Neural progenitor cell (in vitro differentiated cells): ENCODE results near the gene PTPRK. TPM values are rescaled to one million over a fixed set of nuclear protein-coding genes. Genes with fewer than 3 reads are reported as not detected.

ENCODE experiments used
- DNase-seq: peaks from one replicate; pipeline ENCODE4 v3.0.0-alpha.2; 2016; ENCODE audit warnings: low spot score
- H2AFZ ChIP-seq: fragments of 200-600 bp; sonication (generic); replicated peaks from 2 replicates; pipeline ENCODE4 v1.6.1; 2016; ENCODE audit warnings: antibody characterized with exemption
- H3F3A ChIP-seq: fragments of 200-600 bp; sonication (generic); 2 replicates; pipeline ENCODE4 v1.6.1; 2016; ENCODE audit warnings: antibody characterized with exemption, low read depth
- H3K27ac ChIP-seq: fragments of 200-600 bp; sonication (generic); 2 replicates; pipeline ENCODE4 v1.5.1; 2016; ENCODE audit warnings: mild to moderate bottlenecking
- H3K27me3 ChIP-seq: fragments of 200-600 bp; sonication (generic); 2 replicates; pipeline ENCODE4 v1.6.1; 2016; ENCODE audit warnings: mild to moderate bottlenecking, moderate library complexity
- H3K36me3 ChIP-seq: fragments of 200-600 bp; sonication (generic); 2 replicates; pipeline ENCODE4 v1.5.1; 2016
- H3K4me1 ChIP-seq: fragments of 200-600 bp; sonication (generic); 2 replicates; pipeline ENCODE4 v1.6.1; 2016; ENCODE audit warnings: mixed run types
- H3K4me2 ChIP-seq: fragments of 200-600 bp; sonication (generic); 2 replicates; pipeline ENCODE4 v1.6.1; 2016
- H3K4me3 ChIP-seq: fragments of 200-600 bp; sonication (generic); 2 replicates; pipeline ENCODE4 v1.5.1; 2016
- H3K79me2 ChIP-seq: fragments of 200-600 bp; sonication (generic); 2 replicates; pipeline ENCODE4 v1.6.1; 2016; ENCODE audit warnings: low read depth
- H3K9ac ChIP-seq: fragments of 200-600 bp; sonication (generic); 2 replicates; pipeline ENCODE4 v1.6.1; 2016
- H3K9me3 ChIP-seq: fragments of 200-600 bp; sonication (generic); 2 replicates; pipeline ENCODE4 v1.5.1; 2016; ENCODE audit warnings: low read depth
- H4K20me1 ChIP-seq: fragments of 200-600 bp; sonication (generic); 2 replicates; pipeline ENCODE4 v1.6.1; 2016; ENCODE audit warnings: low read depth
- H3K27ac Mint-ChIP-seq: 3 replicates; pipeline ENCODE4 v1.8.0; 2021; ENCODE audit warnings: mixed read lengths
- H3K27me3 Mint-ChIP-seq: 2 replicates; pipeline ENCODE4 v1.8.0; 2022; ENCODE audit warnings: low read depth, mild to moderate bottlenecking, inconsistent platforms, moderate library complexity, mixed read lengths; ENCODE audit not compliant: insufficient read depth
- H3K36me3 Mint-ChIP-seq: 3 replicates; pipeline ENCODE4 v1.8.0; 2021; ENCODE audit warnings: mixed read lengths
- H3K4me1 Mint-ChIP-seq: 3 replicates; pipeline ENCODE4 v1.8.0; 2021; ENCODE audit warnings: mixed read lengths
- H3K4me3 Mint-ChIP-seq: 3 replicates; pipeline ENCODE4 v1.8.0; 2021; ENCODE audit warnings: mild to moderate bottlenecking, moderate library complexity, mixed read lengths
- H3K9me3 Mint-ChIP-seq: 3 replicates; pipeline ENCODE4 v1.8.0; 2020; ENCODE audit warnings: mixed read lengths
- CTCF ChIP-seq: fragments of 200-600 bp; sonication (generic); IDR thresholded peaks from 2 replicates; pipeline ENCODE4 v1.5.1; 2017; ENCODE audit warnings: antibody characterized with exemption, mild to moderate bottlenecking
- EZH2 ChIP-seq: fragments of 200-600 bp; sonication (generic); IDR thresholded peaks from 2 replicates; pipeline ENCODE4 v1.6.1; 2017; ENCODE audit warnings: antibody characterized with exemption, mild to moderate bottlenecking, moderate library complexity
- EZH2phosphoT487 ChIP-seq: fragments of 200-600 bp; sonication (generic); IDR thresholded peaks from 2 replicates; pipeline ENCODE4 v1.6.1; 2017; ENCODE audit warnings: antibody characterized with exemption
- total RNA-seq: library from RNA; depleted of rRNA; stranded (reverse); fragments of >200 nt; gene quantifications from 2 replicates; pipeline ENCODE4 v1.2.3, GENCODE V29; 2015; ENCODE audit warnings: low replicate concordance

The PTPRK gene
- total RNA-seq, 1 donor from 2014 or later, result 35.0 TPM

- Mint-ChIP-seq H3K27ac (no peak overlapping the region), H3K27me3 (no peaks in the 10 kb centered on the region), H3K4me3 (no peak overlapping the region), H3K36me3 (peaks cover 1% of the 10 kb centered on the region), H3K4me1 (peaks cover 14% of the 10 kb centered on the region), H3K9me3 (no peaks in the 10 kb centered on the region)
- no peak for DNase-seq
- H3K4me1 ChIP-seq, result peaks cover 15% of the 10 kb centered on the region
- no peaks in the 10 kb centered on the region for H3K9me3 ChIP-seq
- H3K4me2 ChIP-seq, result no peak overlapping the region
- H3K9ac ChIP-seq, result no peak overlapping the region
- no peaks in the 10 kb centered on the region for H3K27me3 ChIP-seq
- H3K79me2 ChIP-seq, result no peaks in the 10 kb centered on the region
- H3K27ac ChIP-seq, result no peak overlapping the region
- no peak overlapping the region for H3K4me3 ChIP-seq
- no peaks in the 10 kb centered on the region for H3F3A ChIP-seq
- no peaks in the 10 kb centered on the region for H4K20me1 ChIP-seq
- TF ChIP-seq CTCF (no peak), EZH2phosphoT487 (no peak), EZH2 (no peak)
- H2AFZ ChIP-seq, result no peak overlapping the region
- no peaks in the 10 kb centered on the region for H3K36me3 ChIP-seq
Measured at GRCh38 chr6:128062882-128063603, 457.4 kb downstream of the PTPRK start.

GRCh38 chr6:128057946-128058345, 462.5 kb downstream of the PTPRK start:
- Histone ChIP-seq H3K36me3 (no peaks in the 10 kb centered on the region), H2AFZ (no peak overlapping the region), H4K20me1 (no peaks in the 10 kb centered on the region), H3K27me3 (no peaks in the 10 kb centered on the region), H3K4me3 (no peak overlapping the region), H3K4me1 (no peaks in the 10 kb centered on the region), H3K27ac (no peak overlapping the region), H3K9ac (no peak overlapping the region), H3K9me3 (no peaks in the 10 kb centered on the region), H3K79me2 (no peaks in the 10 kb centered on the region), H3K4me2 (no peak overlapping the region), H3F3A (no peaks in the 10 kb centered on the region)
- Mint-ChIP-seq H3K36me3 (peaks cover 6% of the 10 kb centered on the region), H3K9me3 (no peaks in the 10 kb centered on the region), H3K27ac (no peak overlapping the region), H3K4me3 (no peak overlapping the region), H3K4me1 (no peaks in the 10 kb centered on the region), H3K27me3 (no peaks in the 10 kb centered on the region)
- DNase-seq, result no peak
- TF ChIP-seq CTCF, result no peak

GRCh38 chr6:128057541-128057940, 462.9 kb downstream of the PTPRK start:
- TF ChIP-seq EZH2phosphoT487 (no peak), EZH2 (no peak), CTCF (no peak)
- no peaks in the 10 kb centered on the region for H3K9me3 Mint-ChIP-seq

More at GRCh38 chr6:128057541-128057940, 462.9 kb downstream of the PTPRK start:
- DNase-seq, result no peak
- Histone ChIP-seq H3F3A (no peaks in the 10 kb centered on the region), H3K27ac (no peak overlapping the region), H3K9me3 (no peaks in the 10 kb centered on the region), H3K4me1 (no peaks in the 10 kb centered on the region), H4K20me1 (no peaks in the 10 kb centered on the region), H3K4me2 (no peak overlapping the region), H3K27me3 (no peaks in the 10 kb centered on the region), H2AFZ (no peak overlapping the region), H3K79me2 (no peaks in the 10 kb centered on the region), H3K9ac (no peak overlapping the region), H3K36me3 (no peaks in the 10 kb centered on the region), H3K4me3 (no peak overlapping the region)
- no peak overlapping the region for H3K27ac Mint-ChIP-seq
- H3K4me1 Mint-ChIP-seq, result no peaks in the 10 kb centered on the region
- H3K27me3 Mint-ChIP-seq, result no peaks in the 10 kb centered on the region
- H3K4me3 Mint-ChIP-seq, result no peak overlapping the region
- peaks cover 6% of the 10 kb centered on the region for H3K36me3 Mint-ChIP-seq
